ENCODE measurements around the gene PFKM. TPM values are rescaled to one million over a fixed set of nuclear protein-coding genes. Genes with fewer than 3 reads are reported as not detected.

Gene PFKM
- total RNA-seq = 10 to 100 TPM; 53.2 to 79.6 TPM

DNA sequence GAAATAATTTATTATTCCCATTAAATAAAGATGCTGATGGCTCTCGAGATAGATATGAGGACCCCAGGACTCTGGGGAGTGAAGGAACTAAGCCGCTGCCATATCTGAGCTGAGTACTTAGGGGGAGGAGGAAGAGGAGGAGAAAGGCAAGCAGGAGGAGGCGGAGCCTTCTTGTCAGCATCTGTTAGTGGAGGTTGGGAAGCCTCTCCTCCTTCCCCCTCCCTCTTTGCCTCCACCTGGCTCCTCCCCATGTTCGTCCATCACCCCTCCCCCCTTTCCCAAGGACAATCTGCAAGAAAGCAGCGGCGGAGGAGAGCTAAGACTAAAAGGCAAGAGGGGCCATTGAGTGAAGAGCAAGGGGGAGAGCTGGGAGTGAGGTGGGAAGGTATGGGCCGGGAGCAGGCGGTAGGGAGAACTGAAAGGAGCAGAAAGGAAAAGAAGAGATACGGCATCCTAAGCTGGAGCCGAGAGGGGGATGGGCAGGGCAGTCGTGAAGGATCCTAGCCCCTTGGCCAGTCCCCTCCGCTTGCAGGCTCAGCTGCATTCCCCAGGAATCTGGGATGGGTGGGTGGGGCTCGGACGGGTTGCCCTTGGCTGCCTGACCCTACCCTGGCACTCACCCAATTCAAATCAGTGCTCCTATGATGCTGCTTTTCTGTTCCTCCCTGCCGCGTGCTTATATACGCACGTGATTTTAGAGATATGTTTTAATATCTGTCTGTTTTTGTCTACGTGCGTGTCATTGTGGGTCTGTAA, at the start of gene PFKM:
TSS of gene PFKM (plus strand) at position 287 of the 756 bp plus-strand sequence. CDS start 3,411 bp downstream, outside the sequence.
- H3K27me3 Mint-ChIP-seq = peaks cover 5% of the 10 kb centered on the region
- intact Hi-C loops (cut with DNase I, micrococcal nuclease) = loop anchor here (1.0 kb wide), 2 partner anchors 13 to 38 kb away; partner anchors contain the start of genes SENP1 (in 2 of the 2) and ASB8 (in 1 of the 2)
- ChIA-PET CTCF (interaction anchor here (0.6 to 1.4 kb wide), 6 partner anchors 10 to 500 kb away, joined by 3 to 4 read pairs (median 3); partner anchors contain the start of gene ASB8), POLR2A (interaction anchor here (0.6 to 0.9 kb wide), 3 partner anchors 36 to 64 kb away, joined by 3 to 5 read pairs (median 3); partner anchors contain the start of gene ASB8)
- peaks cover 11% of the 10 kb centered on the region for H3K36me3 Mint-ChIP-seq (ENCODE audit: low read depth)
- ATAC-seq = peak; percentile 100
- H3K27ac Mint-ChIP-seq = peak within 1 kb of the TSS; percentile 89
- peak; percentile 86 for DNase-seq
- H3K4me1 Mint-ChIP-seq = peaks cover 16% of the 10 kb centered on the region
- peak within 1 kb of the TSS; percentile 93 for H3K4me3 Mint-ChIP-seq
- H3K9me3 Mint-ChIP-seq (ENCODE audit: low read depth) = no peaks in the 10 kb centered on the region

DNA sequence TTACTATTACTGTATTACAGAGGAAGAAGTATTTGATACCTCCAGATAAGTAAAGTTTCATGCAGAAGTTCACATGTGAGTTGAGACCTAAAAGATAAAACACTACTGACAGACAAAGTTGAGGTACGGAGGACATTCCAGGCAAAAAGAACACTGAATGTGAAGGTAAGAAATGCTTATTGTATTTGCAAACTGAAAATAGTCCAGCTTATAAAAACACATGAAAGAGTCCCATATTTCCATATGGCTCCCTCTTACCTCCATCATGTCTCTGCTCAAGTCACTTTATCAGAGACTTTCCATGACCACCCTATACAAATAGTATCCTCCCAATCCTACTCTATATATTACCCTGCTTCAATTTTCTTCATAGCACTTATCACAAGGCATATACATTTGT, 49.1 kb upstream of the PFKM start:
- H3K27ac Mint-ChIP-seq = no peak overlapping the region
- ATAC-seq = no peak
- intact Hi-C loops (cut with DNase I, micrococcal nuclease) = no loop called here
- CTCF ChIA-PET = interaction anchor here (1.4 kb wide), 1 partner anchor 12 kb away, joined by 3 read pairs; no protein-coding TSS in a partner anchor
- no peak overlapping the region for H3K4me3 Mint-ChIP-seq
- no peaks in the 10 kb centered on the region for H3K27me3 Mint-ChIP-seq
- POLR2A ChIA-PET = no interaction called here
- H3K9me3 Mint-ChIP-seq (ENCODE audit: low read depth) = no peaks in the 10 kb centered on the region
- H3K36me3 Mint-ChIP-seq (ENCODE audit: low read depth) = peaks cover 37% of the 10 kb centered on the region
- no peaks in the 10 kb centered on the region for H3K4me1 Mint-ChIP-seq
- no peak for DNase-seq

GRCh38 chr12:48070731-48071130, 48.4 kb upstream of the PFKM start:
- Mint-ChIP-seq H3K9me3 (ENCODE audit: low read depth) (no peaks in the 10 kb centered on the region), H3K4me1 (no peaks in the 10 kb centered on the region), H3K27ac (no peak overlapping the region), H3K4me3 (no peak overlapping the region), H3K27me3 (no peaks in the 10 kb centered on the region), H3K36me3 (ENCODE audit: low read depth) (peaks cover 32% of the 10 kb centered on the region)
- intact Hi-C loops (cut with DNase I, micrococcal nuclease) = no loop called here
- CTCF ChIA-PET = interaction anchor here (1.4 kb wide), 1 partner anchor 12 kb away, joined by 3 read pairs; no protein-coding TSS in a partner anchor
- no peak for ATAC-seq
- POLR2A ChIA-PET = no interaction called here
- no peak for DNase-seq

- ATAC-seq (no peak), DNase-seq (no peak)
- POLR2A ChIA-PET = no interaction called here
- Mint-ChIP-seq H3K4me3 (no peak overlapping the region), H3K27ac (no peak overlapping the region), H3K9me3 (ENCODE audit: low read depth) (no peaks in the 10 kb centered on the region), H3K36me3 (ENCODE audit: low read depth) (peaks cover 31% of the 10 kb centered on the region), H3K4me1 (peaks cover under 1% of the 10 kb centered on the region), H3K27me3 (no peaks in the 10 kb centered on the region)
- CTCF ChIA-PET = interaction anchor here (0.8 kb wide), 1 partner anchor 94 kb away, joined by 3 read pairs; no protein-coding TSS in a partner anchor
- intact Hi-C loops (cut with DNase I, micrococcal nuclease) = no loop called here
Observed at GRCh38 chr12:48071808-48072207, 47.4 kb upstream of the PFKM start.

DNA sequence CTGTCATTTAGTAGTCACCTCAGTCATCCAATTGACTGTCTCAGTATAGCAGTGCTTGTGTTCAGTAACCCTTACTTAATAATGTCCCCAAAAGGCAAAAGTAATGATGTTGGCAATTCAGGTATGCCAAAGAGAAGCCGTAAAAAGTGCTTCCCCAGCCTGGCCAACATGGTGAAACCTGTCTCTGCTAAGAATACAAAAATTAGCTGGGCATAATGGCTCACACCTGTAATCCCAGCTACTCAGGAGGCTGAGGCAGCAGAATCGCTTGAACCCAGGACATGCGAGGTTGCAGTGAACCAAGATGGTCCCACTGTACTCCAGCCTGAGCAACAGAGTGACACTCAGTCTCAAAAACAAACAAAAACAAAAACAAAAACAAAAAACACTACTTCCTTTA, 46.9 kb upstream of the PFKM start:
- Mint-ChIP-seq H3K36me3 (ENCODE audit: low read depth) (peaks cover 32% of the 10 kb centered on the region), H3K4me1 (peaks cover 2% of the 10 kb centered on the region)

GRCh38 chr12:48074266-48074665, 44.9 kb upstream of the PFKM start:
- Mint-ChIP-seq H3K9me3 (ENCODE audit: low read depth) (no peaks in the 10 kb centered on the region), H3K4me3 (no peak overlapping the region), H3K27me3 (no peaks in the 10 kb centered on the region), H3K4me1 (peaks cover 2% of the 10 kb centered on the region), H3K27ac (no peak overlapping the region), H3K36me3 (ENCODE audit: low read depth) (peaks cover 34% of the 10 kb centered on the region)
- DNase-seq (no peak), ATAC-seq (no peak)
- ChIA-PET POLR2A (no interaction called here), CTCF (no interaction called here)
- intact Hi-C loops (cut with DNase I, micrococcal nuclease) = no loop called here

More for the DNA sequence above, 46.9 kb upstream of the PFKM start:
- DNase-seq (no peak), ATAC-seq (no peak)
- Mint-ChIP-seq H3K4me3 (no peak overlapping the region), H3K27me3 (no peaks in the 10 kb centered on the region), H3K9me3 (ENCODE audit: low read depth) (no peaks in the 10 kb centered on the region), H3K27ac (no peak overlapping the region)
- intact Hi-C loops (cut with DNase I, micrococcal nuclease) = no loop called here
- CTCF ChIA-PET = interaction anchor here (0.8 kb wide), 1 partner anchor 93 kb away, joined by 3 read pairs; no protein-coding TSS in a partner anchor
- POLR2A ChIA-PET = no interaction called here

GRCh38 chr12:48075832-48076231, 43.3 kb upstream of the PFKM start:
- POLR2A ChIA-PET = no interaction called here
- Mint-ChIP-seq H3K9me3 (ENCODE audit: low read depth) (no peaks in the 10 kb centered on the region), H3K27me3 (no peaks in the 10 kb centered on the region), H3K36me3 (ENCODE audit: low read depth) (peaks cover 32% of the 10 kb centered on the region), H3K4me1 (peaks cover 2% of the 10 kb centered on the region), H3K4me3 (no peak overlapping the region), H3K27ac (no peak overlapping the region)
- CTCF ChIA-PET = interaction anchor here (0.7 kb wide), 2 partner anchors 34 to 121 kb away, joined by 3 read pairs; no protein-coding TSS in a partner anchor
- ATAC-seq = no peak
- intact Hi-C loops (cut with DNase I, micrococcal nuclease) = no loop called here
- DNase-seq = no peak

DNA sequence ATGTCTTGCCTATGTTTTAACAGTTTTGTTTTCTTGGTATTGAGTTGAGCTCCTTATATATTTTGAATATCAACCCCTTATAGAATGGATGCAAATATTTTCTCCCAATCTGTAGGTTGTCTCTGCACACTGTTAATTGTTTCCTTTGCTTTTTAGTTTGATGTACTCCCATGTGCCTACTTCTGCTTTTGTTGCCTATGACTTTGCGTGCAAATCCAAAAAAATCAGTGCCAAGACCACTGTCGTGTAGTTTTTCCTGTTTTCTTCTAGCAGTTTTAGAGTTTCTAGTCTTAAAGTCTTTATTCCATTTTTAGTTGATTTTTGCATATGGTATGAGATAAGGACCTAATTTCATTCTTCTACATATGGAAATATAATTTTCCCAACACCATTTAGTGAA, 42.1 kb upstream of the PFKM start:
- Mint-ChIP-seq H3K4me1 (peaks cover 2% of the 10 kb centered on the region), H3K27ac (no peak overlapping the region), H3K36me3 (ENCODE audit: low read depth) (peaks cover 32% of the 10 kb centered on the region), H3K27me3 (no peaks in the 10 kb centered on the region), H3K4me3 (no peak overlapping the region), H3K9me3 (ENCODE audit: low read depth) (no peaks in the 10 kb centered on the region)
- ChIA-PET CTCF (interaction anchor here (0.7 to 1.1 kb wide), 3 partner anchors 22 to 89 kb away, joined by 3 to 4 read pairs (median 3); no protein-coding TSS in a partner anchor), POLR2A (no interaction called here)
- no peak for DNase-seq
- intact Hi-C loops (cut with DNase I, micrococcal nuclease) = no loop called here
- no peak for ATAC-seq

DNA sequence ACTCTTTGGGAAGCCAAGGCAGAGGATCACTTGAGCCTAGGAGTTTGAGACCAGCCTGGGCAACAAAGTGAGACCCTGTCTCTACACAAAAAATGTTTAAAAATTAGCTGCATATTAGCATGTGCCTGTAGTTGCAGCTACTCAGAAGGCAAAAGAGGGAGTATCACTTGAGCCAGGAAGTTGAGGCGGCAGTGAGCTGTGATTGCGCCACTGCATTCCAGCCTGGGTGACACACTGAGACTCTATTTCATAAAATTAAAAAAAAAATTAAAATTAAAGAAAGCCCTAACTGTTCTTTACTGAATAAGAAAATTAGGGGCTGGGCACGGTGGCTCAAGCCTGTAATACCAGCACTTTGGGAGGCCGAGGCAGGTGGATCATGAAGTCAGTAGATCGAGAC, 40.3 kb upstream of the PFKM start:
- Mint-ChIP-seq H3K4me3 (no peak overlapping the region), H3K9me3 (ENCODE audit: low read depth) (no peaks in the 10 kb centered on the region), H3K36me3 (ENCODE audit: low read depth) (peaks cover 38% of the 10 kb centered on the region), H3K27me3 (no peaks in the 10 kb centered on the region), H3K27ac (no peak overlapping the region), H3K4me1 (peaks cover 2% of the 10 kb centered on the region)
- intact Hi-C loops (cut with DNase I, micrococcal nuclease) = no loop called here
- DNase-seq (no peak), ATAC-seq (no peak)
- ChIA-PET CTCF (interaction anchor here (0.6 kb wide), 1 partner anchor 83 kb away, joined by 3 read pairs; no protein-coding TSS in a partner anchor), POLR2A (no interaction called here)

DNA sequence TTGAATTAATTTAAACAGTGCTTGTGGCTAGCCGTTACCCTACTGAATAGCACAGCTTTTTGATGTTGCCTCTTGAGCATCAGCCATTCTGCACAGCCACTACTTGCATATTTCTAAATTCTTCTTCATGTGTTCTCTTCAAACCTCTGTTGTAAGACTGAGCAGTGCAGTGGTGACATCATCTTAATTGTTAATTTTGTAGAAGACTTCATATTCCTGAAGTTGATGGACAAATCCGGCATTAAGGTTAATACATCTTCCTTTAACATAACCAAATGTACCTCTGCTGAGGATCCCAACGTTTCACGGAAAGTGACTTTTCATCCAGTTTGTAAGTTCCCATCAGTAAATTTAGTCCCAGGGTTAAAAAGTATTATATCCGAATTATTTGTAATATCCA, 38.9 kb upstream of the PFKM start:
- peaks cover 37% of the 10 kb centered on the region for H3K36me3 Mint-ChIP-seq (ENCODE audit: low read depth)
- no peak overlapping the region for H3K4me3 Mint-ChIP-seq
- ATAC-seq = no peak
- peaks cover 2% of the 10 kb centered on the region for H3K4me1 Mint-ChIP-seq
- no peak for DNase-seq
- no peak overlapping the region for H3K27ac Mint-ChIP-seq
- POLR2A ChIA-PET = no interaction called here
- no peaks in the 10 kb centered on the region for H3K27me3 Mint-ChIP-seq
- H3K9me3 Mint-ChIP-seq (ENCODE audit: low read depth) = no peaks in the 10 kb centered on the region
- CTCF ChIA-PET = interaction anchor here (0.8 to 1.7 kb wide), 3 partner anchors 10 to 19 kb away, joined by 3 to 5 read pairs (median 3); no protein-coding TSS in a partner anchor
- intact Hi-C loops (cut with DNase I, micrococcal nuclease) = no loop called here

GRCh38 chr12:48080821-48081220, 38.3 kb upstream of the PFKM start:
- peaks cover 2% of the 10 kb centered on the region for H3K4me1 Mint-ChIP-seq
- POLR2A ChIA-PET = no interaction called here

More at GRCh38 chr12:48080821-48081220, 38.3 kb upstream of the PFKM start:
- intact Hi-C loops (cut with DNase I, micrococcal nuclease) = no loop called here
- H3K4me3 Mint-ChIP-seq = no peak overlapping the region
- H3K36me3 Mint-ChIP-seq (ENCODE audit: low read depth) = peaks cover 37% of the 10 kb centered on the region
- no peak overlapping the region for H3K27ac Mint-ChIP-seq
- DNase-seq (no peak), ATAC-seq (no peak)
- CTCF ChIA-PET = interaction anchor here (0.8 to 1.7 kb wide), 3 partner anchors 10 to 19 kb away, joined by 3 to 5 read pairs (median 3); no protein-coding TSS in a partner anchor
- H3K9me3 Mint-ChIP-seq (ENCODE audit: low read depth) = no peaks in the 10 kb centered on the region
- no peaks in the 10 kb centered on the region for H3K27me3 Mint-ChIP-seq
